Spleen (tissue), 11 donors: ENCODE data around the gene LRRIQ3. TPM values are rescaled to one million over a fixed set of nuclear protein-coding genes. Genes with fewer than 3 reads are reported as not detected.

Source experiments
- DNase-seq: peaks from one replicate; pipeline ENCODE4 v3.0.0-alpha.2; 2020
- H3K27ac ChIP-seq, 8 donors: fragments of 200-600 bp; sonication (generic) in 7 of 8; 1 replicate in 4 of 8; 2 replicates in 4 of 8; pipeline versions ENCODE4 v1.5.0 to v1.8.0; 2016 to 2021; ENCODE audit warnings: inconsistent platforms in 4 of 8, mild to moderate bottlenecking in 4 of 8, moderate library complexity in 1 of 8
- H3K27me3 ChIP-seq, 7 donors: fragments of 200-600 bp; sonication (generic) in 6 of 7; replicated peaks in 1 of 7; 1 replicate in 4 of 7; 2 replicates in 3 of 7; pipeline versions ENCODE4 v1.5.0 to v1.8.0; 2016 to 2021; ENCODE audit warnings: inconsistent platforms in 3 of 7, mild to moderate bottlenecking in 1 of 7
- H3K36me3 ChIP-seq, 6 donors: fragments of 200-600 bp; sonication (generic) in 5 of 6; 1 replicate in 4 of 6; 2 replicates in 2 of 6; pipeline versions ENCODE4 v1.5.0 to v1.8.0; 2016 to 2021; ENCODE audit warnings: inconsistent platforms in 2 of 6
- H3K4me1 ChIP-seq, 6 donors: fragments of 200-600 bp; sonication (generic) in 5 of 6; 1 replicate in 3 of 6; 2 replicates in 3 of 6; pipeline versions ENCODE4 v1.5.0 to v1.8.0; 2016 to 2021; ENCODE audit warnings: inconsistent platforms in 3 of 6
- H3K4me3 ChIP-seq, 8 donors: fragments of 200-600 bp; sonication (generic) in 7 of 8; 1 replicate in 4 of 8; 2 replicates in 4 of 8; pipeline versions ENCODE4 v1.5.0 to v1.8.0; 2016 to 2021; ENCODE audit warnings: inconsistent platforms in 4 of 8, mild to moderate bottlenecking in 4 of 8, moderate library complexity in 2 of 8
- H3K9me3 ChIP-seq, 8 donors: fragments of 200-600 bp; sonication (generic) in 7 of 8; 1 replicate in 4 of 8; 2 replicates in 4 of 8; pipeline versions ENCODE4 v1.5.0 to v1.8.0; 2016 to 2021; ENCODE audit warnings: inconsistent platforms in 4 of 8
- POLR2A ChIP-seq, 3 donors: fragments of 450-650 bp; IDR thresholded peaks; one replicate each; pipeline ENCODE4 v1.5.1; 2017; ENCODE audit warnings: antibody characterized with exemption in 3 of 3, mild to moderate bottlenecking in 1 of 3
- POLR2AphosphoS5 ChIP-seq, 3 donors: sonication (generic); formaldehyde crosslinking; IDR thresholded peaks; one replicate each; pipeline ENCODE4 v1.5.1; 2017; ENCODE audit warnings: antibody characterized with exemption in 3 of 3
- WGBS, 5 donors: extraction: QIAGEN DNeasy Blood & Tissue Kit in 3 of 5; methylation state at CpG; one replicate each; pipeline versions ENCODE4 v1.1.5 to v1.1.7; 2013 to 2018; 5-methylcytosine and 5-hydroxymethylcytosine counted together
- intact Hi-C: fragments of 100-400 bp; cut with DNase I; formaldehyde crosslinking; loops from one replicate; pipeline ENCODE4 v1.15.0; 2023; ENCODE audit warnings: low total_unique reads
- polyA plus RNA-seq, 3 donors: library from polyadenylated mRNA; stranded (reverse); fragments of 200-250 nt; gene quantifications; one replicate each; pipeline ENCODE4 v1.2.1, GENCODE V29; 2013
- total RNA-seq, 7 donors: library from RNA; depleted of rRNA in 3 of 7; stranded (reverse); fragments of >200 nt in 3 of 7; fragmentation: NEBNext Ultra II Directional in 4 of 7; extraction: Animal tissue kit (Norgen Biotek cat#: 25700) in 4 of 7; gene quantifications; one replicate each; pipeline versions ENCODE4 v1.1.0 to v1.2.1, GENCODE V29; 2016 to 2021
- TF ChIP-seq, protein P1 (sequence below), 11 experiments: fragments of 200-600 bp in 7 of 11; fragments of 450-650 bp in 4 of 11; sonication (generic) in 4 of 11; IDR thresholded peaks in 8 of 11; conservative IDR thresholded peaks in 3 of 11; 1 replicate in 7 of 11; 2 replicates in 4 of 11; pipeline versions ENCODE4 v1.4.0 to v1.8.0; 2016 to 2021; ENCODE audit warnings: antibody characterized with exemption in 11 of 11, inconsistent platforms in 4 of 11, mild to moderate bottlenecking in 1 of 11
- donor health status: healthy with polysubstance abuse.
- donor health status: DM: no; HTN: no; CAD: no; lungs with moderate emphysema.
- donor health status: DM: no; HTN: no; CAD: no.
- donor health status: Bipolar disorder and iron deficiency.
- donor health status: healthy.
- donor health status: DM: no; HTN: no; CAD: no.
- donor health status: DM: yes; HTN: yes; CAD: no.

The LRRIQ3 gene
- total and polyA plus RNA-seq, 10 donors, result 0.86 to 3.0 (median 1.3) TPM

GRCh38 chr1:74010206-74010605, 187.8 kb downstream of the LRRIQ3 start:
- intact Hi-C loops, result no loop called here
- TF ChIP-seq POLR2A (IDR thresholded peaks at IDR 0.05) (no peak), POLR2AphosphoS5 (IDR thresholded peaks at IDR 0.05) (no peak)
- TF ChIP-seq, protein P1, sequence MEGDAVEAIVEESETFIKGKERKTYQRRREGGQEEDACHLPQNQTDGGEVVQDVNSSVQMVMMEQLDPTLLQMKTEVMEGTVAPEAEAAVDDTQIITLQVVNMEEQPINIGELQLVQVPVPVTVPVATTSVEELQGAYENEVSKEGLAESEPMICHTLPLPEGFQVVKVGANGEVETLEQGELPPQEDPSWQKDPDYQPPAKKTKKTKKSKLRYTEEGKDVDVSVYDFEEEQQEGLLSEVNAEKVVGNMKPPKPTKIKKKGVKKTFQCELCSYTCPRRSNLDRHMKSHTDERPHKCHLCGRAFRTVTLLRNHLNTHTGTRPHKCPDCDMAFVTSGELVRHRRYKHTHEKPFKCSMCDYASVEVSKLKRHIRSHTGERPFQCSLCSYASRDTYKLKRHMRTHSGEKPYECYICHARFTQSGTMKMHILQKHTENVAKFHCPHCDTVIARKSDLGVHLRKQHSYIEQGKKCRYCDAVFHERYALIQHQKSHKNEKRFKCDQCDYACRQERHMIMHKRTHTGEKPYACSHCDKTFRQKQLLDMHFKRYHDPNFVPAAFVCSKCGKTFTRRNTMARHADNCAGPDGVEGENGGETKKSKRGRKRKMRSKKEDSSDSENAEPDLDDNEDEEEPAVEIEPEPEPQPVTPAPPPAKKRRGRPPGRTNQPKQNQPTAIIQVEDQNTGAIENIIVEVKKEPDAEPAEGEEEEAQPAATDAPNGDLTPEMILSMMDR (IDR thresholded peaks at IDR 0.05 in 8 of 11, conservative IDR thresholded peaks at IDR 0.05 in 3 of 11), result no peak
- Histone ChIP-seq H3K4me3 (peak overlapping the region in 1 of 8 donors; percentile 42), H3K9me3 (no peaks in the 10 kb centered on the region), H3K27ac (no peak overlapping the region), H3K27me3 (no peaks in the 10 kb centered on the region), H3K4me1 (no peaks in the 10 kb centered on the region), H3K36me3 (no peaks in the 10 kb centered on the region)
- 66 to 82% (median 75%) methylated on average over 7 of the region's 7 CpGs for WGBS, 5 donors
- DNase-seq, result no peak

DNA sequence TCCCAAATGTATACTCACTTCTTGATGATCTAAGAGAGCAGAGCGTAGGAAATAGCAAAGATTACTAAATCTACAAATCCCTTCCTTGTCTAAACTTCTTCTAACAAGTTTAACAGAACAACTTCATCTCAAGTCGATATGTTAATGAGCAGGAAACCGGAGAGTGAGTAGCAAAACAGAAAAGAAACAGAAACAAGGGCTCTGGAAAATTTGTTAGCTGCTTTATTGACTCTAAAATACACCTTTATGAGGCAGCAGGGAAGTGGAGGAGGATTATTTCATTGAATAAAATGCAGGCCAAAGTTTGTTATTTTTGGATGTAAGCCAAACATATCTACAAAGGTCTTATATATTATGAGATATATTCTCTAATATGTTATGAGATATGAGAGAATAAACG, 192.4 kb downstream of the LRRIQ3 start:
- Histone ChIP-seq H3K9me3 (no peaks in the 10 kb centered on the region), H3K27me3 (no peaks in the 10 kb centered on the region), H3K4me3 (no peak overlapping the region), H3K27ac (no peak overlapping the region), H3K4me1 (no peaks in the 10 kb centered on the region), H3K36me3 (no peaks in the 10 kb centered on the region)
- intact Hi-C loops, result no loop called here
- 69 to 89% (median 74%) methylated on average over 4 of the region's 4 CpGs for WGBS, 5 donors
- DNase-seq, result no peak
- no peak for TF ChIP-seq POLR2A (IDR thresholded peaks at IDR 0.05)
- no peak for TF ChIP-seq POLR2AphosphoS5 (IDR thresholded peaks at IDR 0.05)
- TF ChIP-seq, protein P1 (IDR thresholded peaks at IDR 0.05 in 8 of 11, conservative IDR thresholded peaks at IDR 0.05 in 3 of 11), result no peak

GRCh38 chr1:74003806-74004205, 194.2 kb downstream of the LRRIQ3 start:
- intact Hi-C loops, result no loop called here
- TF ChIP-seq POLR2AphosphoS5 (IDR thresholded peaks at IDR 0.05) (no peak), POLR2A (IDR thresholded peaks at IDR 0.05) (no peak)
- TF ChIP-seq, protein P1 (IDR thresholded peaks at IDR 0.05 in 8 of 11, conservative IDR thresholded peaks at IDR 0.05 in 3 of 11), result no peak
- H3K27me3 ChIP-seq, result no peaks in the 10 kb centered on the region
- no peak overlapping the region for H3K4me3 ChIP-seq
- H3K4me1 ChIP-seq, result no peaks in the 10 kb centered on the region
- no peaks in the 10 kb centered on the region for H3K36me3 ChIP-seq
- DNase-seq, result no peak
- H3K9me3 ChIP-seq, result no peaks in the 10 kb centered on the region
- no peak overlapping the region for H3K27ac ChIP-seq

DNA sequence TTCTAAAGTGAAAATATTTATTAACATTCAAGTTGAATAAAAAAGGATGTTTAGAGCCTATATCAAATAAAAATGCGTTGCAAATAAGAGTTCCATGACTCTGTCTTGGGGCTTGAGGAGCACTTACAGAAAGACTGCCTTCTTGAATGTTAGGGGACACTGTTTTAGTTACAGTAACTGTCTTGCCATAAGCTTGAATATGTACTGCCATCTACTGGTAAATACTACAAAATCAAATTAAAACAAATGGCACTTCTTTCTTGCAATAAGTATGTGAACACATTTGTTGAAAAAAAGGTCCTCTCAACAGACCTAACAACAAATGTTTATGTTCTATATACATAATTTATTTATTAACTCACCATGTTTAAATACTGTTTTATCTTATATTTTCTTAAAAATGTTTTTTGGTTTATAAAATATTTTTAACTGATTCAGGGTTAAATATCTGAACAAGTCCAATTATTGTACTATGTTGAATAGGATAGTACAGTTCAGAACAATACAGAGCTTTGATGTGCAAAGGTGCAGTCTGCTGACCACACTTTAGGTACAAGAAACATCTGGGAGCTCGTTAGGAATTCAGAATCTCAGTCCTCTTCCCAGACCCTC, 199.5 kb downstream of the LRRIQ3 start:
- intact Hi-C loops, result no loop called here
- no peaks in the 10 kb centered on the region for H3K9me3 ChIP-seq
- no peak for TF ChIP-seq POLR2AphosphoS5 (IDR thresholded peaks at IDR 0.05)
- TF ChIP-seq POLR2A (IDR thresholded peaks at IDR 0.05), result no peak
- TF ChIP-seq, protein P1 (IDR thresholded peaks at IDR 0.05 in 8 of 11, conservative IDR thresholded peaks at IDR 0.05 in 3 of 11), result peak in 4 of 11 experiments; percentile 14 to 38 (median 32)
- no peaks in the 10 kb centered on the region for H3K27me3 ChIP-seq
- H3K27ac ChIP-seq, result no peak overlapping the region
- WGBS, 5 donors, result 5 to 11% (median 9%) methylated on average over 2 of the region's 2 CpGs
- no peaks in the 10 kb centered on the region for H3K36me3 ChIP-seq
- no peaks in the 10 kb centered on the region for H3K4me1 ChIP-seq
- no peak for DNase-seq
- no peak overlapping the region for H3K4me3 ChIP-seq
